ENCODE data around the gene AXDND1.
"Not testable (repeated sequence)": the region's sequence is repeated elsewhere in the genome, so short reads cannot be mapped to it uniquely, and the experiment has no call there.

The AXDND1 gene

GRCh38 chr1:179337942-179338560, 27.7 kb upstream of the AXDND1 start:
- no peak for DNase-seq (ENCODE audit: low read depth in 1 of 2, low spot score in 1 of 2)
- in situ Hi-C loops (cut with HindIII; ENCODE audit: low pct_unique_long_range_greater_than_20kb, low sequenced_read_pairs), result no loop called here
- no peak for TF ChIP-seq JUND (IDR thresholded peaks at IDR 0.05; ENCODE audit: low read depth)

DNA sequence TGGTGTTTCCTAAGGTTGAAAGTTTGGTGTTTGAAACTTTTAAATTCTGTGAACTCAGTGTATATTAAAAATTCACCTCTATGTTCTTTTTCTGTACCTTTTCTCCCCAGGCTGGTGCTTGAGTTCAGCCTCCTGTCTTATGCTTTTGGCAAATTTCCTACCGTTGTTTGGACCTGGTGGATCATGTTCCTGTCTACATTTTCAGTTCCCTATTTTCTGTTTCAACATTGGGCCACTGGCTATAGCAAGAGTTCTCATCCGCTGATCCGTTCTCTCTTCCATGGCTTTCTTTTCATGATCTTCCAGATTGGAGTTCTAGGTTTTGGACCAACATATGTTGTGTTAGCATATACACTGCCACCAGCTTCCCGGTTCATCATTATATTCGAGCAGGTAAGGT, 24.9 kb upstream of the AXDND1 start:
- TF ChIP-seq JUND (IDR thresholded peaks at IDR 0.05; ENCODE audit: low read depth), result no peak
- no peak for DNase-seq (ENCODE audit: low read depth in 1 of 2, low spot score in 1 of 2)
- in situ Hi-C loops (cut with HindIII; ENCODE audit: low pct_unique_long_range_greater_than_20kb, low sequenced_read_pairs), result no loop called here

DNA sequence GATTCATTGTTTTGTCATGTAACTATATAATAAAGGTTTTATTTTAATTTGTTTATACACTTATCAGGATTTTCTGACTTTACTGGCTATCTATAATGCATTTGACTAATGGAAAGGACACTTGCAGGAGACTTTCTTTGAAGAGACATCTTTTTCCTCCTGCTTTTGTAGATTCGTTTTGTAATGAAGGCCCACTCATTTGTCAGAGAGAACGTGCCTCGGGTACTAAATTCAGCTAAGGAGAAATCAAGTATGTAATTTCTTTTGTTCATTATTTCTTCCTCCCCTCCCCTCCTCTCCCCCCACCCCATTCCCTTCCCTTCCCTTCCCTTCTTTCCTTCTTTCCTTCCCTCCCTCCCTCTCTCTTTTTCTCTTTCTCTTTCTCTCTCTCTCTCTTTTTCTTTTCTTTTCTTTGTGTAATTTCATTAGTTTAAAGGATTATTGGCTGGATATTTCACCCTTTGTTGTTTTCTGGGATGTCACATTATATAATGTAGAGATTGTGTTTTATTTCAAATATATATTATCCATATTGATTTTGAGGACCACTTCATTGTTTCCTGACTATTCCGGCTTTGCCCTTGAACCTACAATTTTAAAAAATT, 23.7 kb upstream of the AXDND1 start:
- DNase-seq (ENCODE audit: low read depth in 1 of 2, low spot score in 1 of 2), result no peak
- TF ChIP-seq JUND (IDR thresholded peaks at IDR 0.05; ENCODE audit: low read depth), result no peak
- in situ Hi-C loops (cut with HindIII; ENCODE audit: low pct_unique_long_range_greater_than_20kb, low sequenced_read_pairs), result no loop called here

- in situ Hi-C loops (cut with HindIII; ENCODE audit: low pct_unique_long_range_greater_than_20kb, low sequenced_read_pairs), result no loop called here
- DNase-seq (ENCODE audit: low read depth in 1 of 2, low spot score in 1 of 2), result peak in 1 of 2 experiments; percentile 5
- TF ChIP-seq JUND (IDR thresholded peaks at IDR 0.05; ENCODE audit: low read depth), result no peak
These were observed 22.9 kb upstream of the AXDND1 start for GRCh38 chr1:179342740-179343404.

DNA sequence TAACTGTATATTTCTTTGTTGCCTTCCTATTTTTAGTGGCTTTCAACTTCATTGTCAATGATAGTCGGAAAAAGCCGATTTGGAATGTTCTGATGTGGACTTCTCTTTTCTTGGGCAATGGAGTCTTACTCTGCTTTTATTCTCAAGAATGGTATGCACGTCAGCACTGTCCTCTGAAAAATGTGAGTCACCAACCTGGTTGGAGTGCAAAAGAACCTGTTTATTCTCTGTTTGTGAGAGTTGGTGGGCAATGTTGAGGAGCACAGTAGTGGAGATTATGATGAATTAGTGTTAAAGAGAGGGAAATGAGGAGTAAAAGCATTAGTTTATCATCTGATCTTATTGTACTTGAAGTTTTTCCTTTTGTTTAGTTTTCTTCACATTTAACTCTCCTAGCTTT, 14.5 kb upstream of the AXDND1 start:
- no peak for DNase-seq (ENCODE audit: low read depth in 1 of 2, low spot score in 1 of 2)
- TF ChIP-seq JUND (IDR thresholded peaks at IDR 0.05; ENCODE audit: low read depth), result no peak
- in situ Hi-C loops (cut with HindIII; ENCODE audit: low pct_unique_long_range_greater_than_20kb, low sequenced_read_pairs), result no loop called here

DNA sequence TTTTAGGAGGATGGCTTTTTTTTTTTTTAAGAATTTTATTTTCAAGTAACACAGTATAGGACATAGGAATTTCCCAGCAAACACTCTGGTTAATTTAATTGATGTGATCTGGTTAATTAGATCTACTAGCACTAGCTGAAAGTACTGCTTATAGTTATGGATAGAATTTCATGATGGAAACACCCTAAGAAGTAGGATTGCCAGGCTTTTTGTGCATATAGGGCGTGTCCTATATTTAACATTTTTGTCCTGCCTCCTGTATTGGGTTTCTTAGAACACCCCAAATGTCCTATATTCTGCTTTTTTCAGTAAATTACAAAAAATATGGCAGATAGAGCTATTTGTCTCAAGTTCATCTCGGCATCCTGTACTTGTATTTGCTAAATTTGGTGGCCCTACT, 13.5 kb upstream of the AXDND1 start:
- no peak for DNase-seq (ENCODE audit: low read depth in 1 of 2, low spot score in 1 of 2)
- in situ Hi-C loops (cut with HindIII; ENCODE audit: low pct_unique_long_range_greater_than_20kb, low sequenced_read_pairs), result no loop called here
- TF ChIP-seq JUND (IDR thresholded peaks at IDR 0.05; ENCODE audit: low read depth), result no peak

GRCh38 chr1:179353546-179353945, 12.2 kb upstream of the AXDND1 start:
- no peak for DNase-seq (ENCODE audit: low read depth in 1 of 2, low spot score in 1 of 2)
- in situ Hi-C loops (cut with HindIII; ENCODE audit: low pct_unique_long_range_greater_than_20kb, low sequenced_read_pairs), result no loop called here
- TF ChIP-seq JUND (IDR thresholded peaks at IDR 0.05; ENCODE audit: low read depth), result no peak

DNA sequence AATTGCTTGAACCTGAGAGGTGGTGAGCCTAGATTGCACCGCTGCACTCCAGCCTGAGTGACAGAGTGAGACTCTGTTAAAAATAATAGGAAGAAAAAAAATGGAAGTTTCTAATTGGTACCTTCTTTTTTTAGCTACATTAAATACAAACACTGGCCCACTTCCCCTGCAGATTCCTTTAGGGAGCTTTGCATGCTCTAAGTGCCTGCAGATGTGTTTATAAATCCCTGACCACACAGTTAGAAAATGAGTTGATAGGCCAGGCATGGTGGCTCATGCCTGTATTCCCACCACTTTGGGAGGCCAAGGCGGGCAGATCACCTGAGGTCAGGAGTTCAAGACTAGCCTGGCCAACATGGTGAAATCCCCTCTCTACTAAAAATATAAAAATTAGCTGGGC, 4.1 kb upstream of the AXDND1 start:
- in situ Hi-C loops (cut with HindIII; ENCODE audit: low pct_unique_long_range_greater_than_20kb, low sequenced_read_pairs); DNase-seq (ENCODE audit: low read depth in 1 of 2, low spot score in 1 of 2): not testable (repeated sequence)

- no peak for DNase-seq (ENCODE audit: low read depth in 1 of 2, low spot score in 1 of 2)
- TF ChIP-seq JUND (IDR thresholded peaks at IDR 0.05; ENCODE audit: low read depth), result no peak
- in situ Hi-C loops (cut with HindIII; ENCODE audit: low pct_unique_long_range_greater_than_20kb, low sequenced_read_pairs), result no loop called here
These were observed 476 bp downstream of the AXDND1 start for GRCh38 chr1:179366093-179366800.

- no peak for TF ChIP-seq JUND (IDR thresholded peaks at IDR 0.05; ENCODE audit: low read depth)
- in situ Hi-C loops (cut with HindIII; ENCODE audit: low pct_unique_long_range_greater_than_20kb, low sequenced_read_pairs), result no loop called here
- peak; percentile 47 to 86 for DNase-seq (ENCODE audit: low read depth in 1 of 2, low spot score in 1 of 2)
These were observed 4.1 kb downstream of the AXDND1 start for GRCh38 chr1:179369751-179370341.

- peak in 1 of 2 experiments; percentile 59 for DNase-seq (ENCODE audit: low read depth in 1 of 2, low spot score in 1 of 2)
- in situ Hi-C loops (cut with HindIII; ENCODE audit: low pct_unique_long_range_greater_than_20kb, low sequenced_read_pairs), result no loop called here
- TF ChIP-seq JUND (IDR thresholded peaks at IDR 0.05; ENCODE audit: low read depth), result no peak
These were observed 6.4 kb downstream of the AXDND1 start for GRCh38 chr1:179372160-179372559.

GRCh38 chr1:179376223-179376622, 10.5 kb downstream of the AXDND1 start:
- no peak for TF ChIP-seq JUND (IDR thresholded peaks at IDR 0.05; ENCODE audit: low read depth)
- DNase-seq (ENCODE audit: low read depth in 1 of 2, low spot score in 1 of 2), result no peak
- in situ Hi-C loops (cut with HindIII; ENCODE audit: low pct_unique_long_range_greater_than_20kb, low sequenced_read_pairs), result no loop called here
